Epidermal melanocyte (primary cell): ENCODE data around the gene C1QTNF3.
A peak's percentile ranks its signal among the peaks of the same experiment; 100 is the strongest.
"Not testable (repeated sequence)": the region's sequence is repeated elsewhere in the genome, so short reads cannot be mapped to it uniquely, and the experiment has no call there.

Source experiments
- DNase-seq: peaks from one replicate; pipeline ENCODE4 v3.0.0; 2011; ENCODE audit warnings: low spot score; ENCODE audit not compliant: insufficient read length

C1QTNF3 gene, protein sequence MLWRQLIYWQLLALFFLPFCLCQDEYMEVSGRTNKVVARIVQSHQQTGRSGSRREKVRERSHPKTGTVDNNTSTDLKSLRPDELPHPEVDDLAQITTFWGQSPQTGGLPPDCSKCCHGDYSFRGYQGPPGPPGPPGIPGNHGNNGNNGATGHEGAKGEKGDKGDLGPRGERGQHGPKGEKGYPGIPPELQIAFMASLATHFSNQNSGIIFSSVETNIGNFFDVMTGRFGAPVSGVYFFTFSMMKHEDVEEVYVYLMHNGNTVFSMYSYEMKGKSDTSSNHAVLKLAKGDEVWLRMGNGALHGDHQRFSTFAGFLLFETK

DNA sequence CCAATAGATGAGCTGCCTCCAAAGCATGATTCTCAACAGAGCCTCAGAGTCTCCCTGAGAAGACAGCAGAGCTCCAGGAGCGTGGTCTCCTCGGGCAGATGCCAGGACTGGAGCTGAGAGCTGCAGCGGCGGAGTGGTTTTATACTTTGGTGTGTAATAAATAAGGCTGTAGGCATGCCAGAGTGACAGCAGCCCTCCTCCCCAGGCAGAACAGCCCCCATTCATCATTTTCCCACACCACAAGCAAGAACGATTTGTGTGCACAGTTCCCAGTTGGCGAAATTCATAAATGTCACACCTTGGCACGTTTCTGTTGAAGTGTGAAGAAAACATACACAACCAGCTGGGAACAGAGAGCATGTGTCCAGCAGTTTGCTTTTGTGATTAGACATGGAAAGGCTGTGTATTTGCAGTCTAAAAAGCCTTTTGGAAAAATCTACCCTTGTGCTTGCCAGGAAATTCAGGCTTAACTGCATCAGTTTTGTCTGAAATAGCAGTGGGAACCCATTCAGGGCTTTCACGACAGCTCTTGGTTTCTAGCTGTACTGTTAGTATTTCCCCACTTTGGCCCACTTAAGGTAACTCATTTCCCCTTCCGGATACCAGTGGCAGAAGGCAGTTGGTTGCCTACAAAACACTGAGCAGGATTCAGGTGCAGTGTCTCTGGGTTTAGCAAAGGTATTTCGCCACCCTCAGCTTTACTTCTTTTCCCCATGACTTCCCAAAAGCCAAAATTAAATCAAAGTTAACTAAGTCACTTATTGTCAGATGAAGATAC lies at the start of gene C1QTNF3:
Gene C1QTNF3 (minus strand): TSS at position 115 of the 778 bp plus-strand sequence. CDS start 88 bp downstream, at position 27.
- no peak for DNase-seq

DNA sequence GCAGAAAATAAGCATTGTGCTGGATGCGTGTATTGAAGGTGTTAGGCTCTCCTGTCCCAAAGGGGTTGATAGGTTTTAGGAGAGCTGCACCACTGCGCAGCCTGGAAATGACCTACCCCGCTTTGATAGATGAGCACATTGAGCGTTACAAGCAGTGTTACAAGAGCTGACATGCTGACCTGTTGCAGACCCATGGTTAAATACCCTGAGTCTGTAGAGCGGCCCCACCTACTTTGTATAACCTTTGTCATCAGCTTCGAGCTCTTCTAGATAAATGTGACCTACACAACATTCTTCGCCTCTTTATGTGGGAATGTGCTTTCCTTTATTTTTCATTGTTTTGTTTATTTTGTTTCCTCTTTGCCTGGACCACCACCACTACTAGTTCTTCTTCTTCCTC lies 48.0 kb upstream of the C1QTNF3 start:
- not testable (repeated sequence) for DNase-seq

DNA sequence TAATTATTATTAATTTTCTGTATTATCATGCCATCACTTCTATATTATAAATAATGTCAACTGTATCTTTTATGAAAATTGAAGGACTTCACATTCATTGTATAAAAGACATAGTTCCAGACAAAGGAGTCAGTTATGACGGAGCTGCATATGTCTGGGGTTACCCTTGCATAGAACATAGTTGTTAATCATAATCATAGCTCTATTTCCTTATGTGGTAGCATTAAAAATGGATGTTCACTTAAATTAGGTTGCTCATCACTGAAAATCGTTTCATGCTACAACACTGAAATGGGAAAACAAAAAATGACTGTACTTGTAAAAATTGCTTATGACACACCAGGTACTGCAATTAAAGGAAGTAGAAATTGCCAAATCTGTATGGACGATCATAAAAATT lies 46.8 kb upstream of the C1QTNF3 start:
- DNase-seq = not testable (repeated sequence)

DNA sequence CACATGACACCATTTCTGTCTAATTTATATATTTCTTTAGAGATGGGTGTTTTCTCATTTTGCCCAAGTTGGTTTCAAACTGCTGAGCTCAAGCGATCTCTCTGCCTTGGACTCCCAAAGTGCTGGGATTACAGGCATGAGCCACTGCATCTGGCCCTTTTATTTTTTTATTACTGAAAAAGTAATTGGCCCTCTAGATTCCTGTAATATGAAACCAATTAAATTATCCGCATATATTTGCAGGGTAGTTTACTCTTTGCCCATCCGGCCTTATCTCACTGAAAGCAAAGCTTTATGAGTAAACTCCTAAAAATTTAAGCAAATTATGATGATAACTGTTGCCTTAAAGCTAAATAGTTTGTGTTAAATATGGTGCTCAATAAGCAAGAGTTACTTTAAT lies 44.7 kb upstream of the C1QTNF3 start:
- DNase-seq = not testable (repeated sequence)

DNA sequence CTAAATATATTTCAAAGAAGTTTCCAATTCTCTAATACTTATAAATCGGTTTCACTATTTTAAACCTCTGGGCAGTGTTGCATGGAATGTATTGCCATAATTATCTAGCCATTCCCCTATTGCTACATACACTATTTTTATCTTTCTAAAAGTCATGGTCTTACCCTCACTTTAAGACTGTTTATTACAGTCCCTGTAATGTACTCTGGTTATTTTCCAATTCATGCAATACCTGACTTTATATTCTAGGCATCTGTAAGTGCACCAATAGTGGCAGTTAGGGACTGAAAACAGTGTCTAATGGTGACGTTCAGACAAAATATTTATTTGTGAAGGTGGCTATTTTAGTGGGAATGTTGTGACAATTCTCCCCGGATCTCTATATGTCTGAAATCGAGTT lies 40.9 kb upstream of the C1QTNF3 start:
- DNase-seq = not testable (repeated sequence)

- DNase-seq = not testable (repeated sequence)
These were observed 36.5 kb upstream of the C1QTNF3 start for GRCh38 chr5:34079505-34079904.

- not testable (repeated sequence) for DNase-seq
These were observed 34.6 kb upstream of the C1QTNF3 start for GRCh38 chr5:34077636-34078035.

- not testable (repeated sequence) for DNase-seq
These were observed 33.8 kb upstream of the C1QTNF3 start for GRCh38 chr5:34076719-34077364.

DNA sequence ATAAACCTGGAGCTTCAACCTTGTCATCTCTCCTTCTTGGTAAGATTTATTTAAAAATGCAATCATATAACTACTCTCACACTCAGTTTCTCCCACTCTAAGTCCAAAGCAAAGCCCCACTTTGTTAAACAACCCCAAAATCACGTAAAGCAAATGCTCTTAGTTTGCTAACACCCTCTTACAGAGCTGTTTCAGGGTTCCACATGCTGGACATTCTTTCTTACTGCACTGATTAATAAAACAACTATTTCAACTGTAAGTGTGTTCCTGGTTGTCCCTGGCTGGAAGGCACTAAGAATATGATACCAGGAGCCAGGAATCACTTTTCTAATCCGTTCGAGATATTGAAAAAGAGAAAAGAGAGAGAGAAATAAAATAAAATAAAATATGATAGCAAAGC lies 31.5 kb upstream of the C1QTNF3 start:
- not testable (repeated sequence) for DNase-seq

- not testable (repeated sequence) for DNase-seq
These were observed 31.1 kb upstream of the C1QTNF3 start for GRCh38 chr5:34074071-34074470.

DNA sequence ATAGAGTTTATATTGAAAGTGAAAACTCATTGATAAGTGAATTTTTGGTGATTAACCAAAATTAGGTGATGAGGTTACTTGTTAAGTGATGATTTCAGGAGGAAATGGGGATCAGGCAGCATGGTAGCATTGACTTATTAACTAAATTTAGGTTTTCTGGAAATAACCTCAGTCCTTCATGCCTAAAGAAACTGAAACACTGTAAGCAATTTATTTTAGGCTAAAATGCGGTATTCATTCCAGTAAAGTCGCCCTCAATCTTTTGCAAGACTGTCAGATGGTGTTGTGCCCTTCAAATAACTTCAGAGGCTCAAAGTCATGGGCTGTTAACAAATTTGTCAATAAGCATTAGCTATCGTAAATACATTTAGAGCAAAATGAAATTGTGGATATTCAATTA lies 27.6 kb upstream of the C1QTNF3 start:
- DNase-seq = not testable (repeated sequence)

- no peak for DNase-seq
These were observed 21.6 kb upstream of the C1QTNF3 start for GRCh38 chr5:34064656-34065055.

DNA sequence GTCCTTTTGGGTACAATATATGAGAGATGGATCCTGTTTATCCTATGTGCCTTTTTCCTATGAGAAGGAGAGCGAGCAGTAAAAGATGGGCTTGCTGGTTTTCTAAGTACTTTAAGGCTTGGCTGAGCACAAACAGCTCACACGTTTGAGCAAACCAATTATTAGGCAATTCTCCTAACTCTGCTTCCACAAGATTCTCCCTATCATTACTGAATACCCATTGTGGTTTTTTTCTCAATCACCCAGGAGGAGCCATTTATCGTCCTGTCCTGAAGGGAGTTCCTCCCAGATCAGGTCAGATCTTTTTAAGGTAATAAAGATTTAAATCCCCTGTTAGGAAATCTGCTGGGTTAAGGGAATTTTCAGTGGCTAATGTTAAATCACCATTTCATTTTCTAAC lies 19.4 kb upstream of the C1QTNF3 start:
- DNase-seq = no peak

DNA sequence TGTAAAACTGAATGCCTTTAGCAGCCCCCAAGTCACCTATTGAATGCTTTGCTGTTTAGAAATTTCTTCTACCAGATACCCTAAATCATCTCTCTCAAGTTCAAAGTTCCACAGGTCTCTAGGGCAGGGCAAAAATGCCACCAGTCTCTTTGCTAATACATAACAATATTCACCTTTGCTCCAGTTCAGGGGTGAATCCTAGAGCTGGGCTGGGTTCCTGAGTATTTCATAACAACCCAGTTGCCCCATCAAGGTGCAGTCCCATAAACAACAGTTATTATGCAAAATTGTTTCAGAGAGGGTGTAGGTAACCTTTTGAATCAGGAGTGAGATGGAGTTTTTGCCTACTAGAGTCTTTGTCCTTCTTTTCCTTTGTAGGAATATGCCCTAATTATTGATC lies 19.0 kb upstream of the C1QTNF3 start:
- no peak for DNase-seq

DNA sequence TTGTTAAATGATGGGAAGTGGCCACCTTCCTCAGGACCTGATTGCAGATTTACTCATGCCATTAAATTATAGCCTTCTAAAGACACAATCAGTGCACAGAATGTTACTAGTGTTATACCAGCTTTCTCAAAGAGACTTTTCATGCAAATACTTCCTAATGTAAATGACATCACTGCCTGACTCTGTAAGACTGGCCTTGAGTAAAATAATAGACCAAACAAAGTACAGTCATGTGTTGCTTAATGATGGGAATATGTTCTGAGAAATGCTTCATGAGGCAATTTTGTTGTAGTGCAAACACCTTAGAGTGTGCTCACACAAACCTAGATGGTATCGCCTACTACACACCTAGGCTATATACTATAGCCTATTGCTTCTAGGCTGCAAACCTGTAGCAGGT lies 17.0 kb upstream of the C1QTNF3 start:
- DNase-seq = no peak

DNA sequence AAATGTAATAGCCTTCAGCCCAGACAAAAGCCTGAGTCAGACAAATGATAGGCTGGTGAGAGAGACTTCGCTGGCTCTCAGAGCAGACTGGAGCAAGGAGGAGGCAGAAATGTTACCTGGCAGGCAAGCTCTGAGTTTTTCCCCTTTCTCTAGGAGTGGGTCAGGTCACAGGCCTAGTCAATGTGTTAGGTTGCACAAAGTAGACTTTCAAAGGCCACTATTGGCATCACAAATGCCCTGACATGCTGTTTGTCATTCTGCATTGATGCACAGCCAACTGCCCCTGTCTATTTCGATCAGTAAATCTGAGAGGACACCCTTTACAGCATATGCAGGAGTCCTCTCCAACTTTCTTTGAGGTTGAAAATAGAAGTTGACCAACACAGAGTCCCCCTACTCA lies 15.5 kb upstream of the C1QTNF3 start:
- DNase-seq = no peak

DNA sequence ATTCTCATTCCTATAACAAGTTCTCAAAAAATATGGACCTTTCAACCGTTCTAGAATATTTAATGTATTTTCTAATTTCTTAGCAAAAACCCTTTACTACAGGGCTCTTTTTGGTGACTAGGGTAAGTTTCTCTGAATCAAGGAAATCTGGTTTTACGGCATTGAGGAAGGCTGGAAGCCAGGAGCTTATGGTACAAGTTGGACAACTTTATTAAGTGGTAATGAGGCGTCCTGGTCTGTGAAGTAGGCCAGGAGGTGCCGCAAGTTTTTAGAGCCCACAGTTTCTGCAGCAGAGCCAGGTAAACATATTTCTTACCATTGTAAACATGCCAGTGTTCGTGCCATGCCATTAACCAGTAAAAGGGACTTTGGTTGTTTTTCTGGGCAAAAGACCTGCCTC lies 14.6 kb upstream of the C1QTNF3 start:
- DNase-seq = no peak

DNA sequence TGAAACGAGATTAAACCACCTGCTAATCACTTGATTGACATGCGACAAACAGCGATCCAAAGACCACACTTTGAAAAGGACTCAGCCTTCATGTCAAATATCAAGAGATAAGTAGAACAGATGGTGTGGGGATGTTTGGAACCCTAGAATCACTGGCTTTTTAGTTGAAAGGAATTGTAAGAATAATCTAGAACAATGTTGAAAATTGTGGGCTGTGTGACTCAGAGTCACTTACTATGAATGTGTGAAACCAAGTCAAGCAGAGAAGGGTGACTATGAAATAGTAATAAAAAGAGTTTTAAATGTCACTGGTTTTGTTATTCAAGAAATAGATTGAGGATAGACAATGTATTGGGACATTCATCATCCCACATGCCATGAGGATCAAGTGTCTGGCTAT lies 14.1 kb upstream of the C1QTNF3 start:
- no peak for DNase-seq

- DNase-seq = no peak
These were observed 12.7 kb upstream of the C1QTNF3 start for GRCh38 chr5:34055667-34056066.

DNA sequence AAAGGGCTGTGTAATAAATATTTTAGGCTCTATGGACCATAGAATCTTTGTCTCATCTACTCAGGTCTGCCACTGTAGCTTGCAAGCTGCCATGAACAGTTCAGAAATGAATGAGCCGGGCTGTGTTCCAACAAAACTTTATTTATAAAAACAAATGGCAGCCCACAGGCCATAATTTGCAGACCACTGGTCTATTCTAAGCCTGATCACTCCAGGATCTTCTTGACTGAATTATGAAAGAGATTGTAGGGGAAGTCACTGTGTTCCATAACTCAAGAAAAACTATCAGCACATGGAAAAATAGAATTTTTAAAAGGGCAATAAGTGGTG lies 11.4 kb upstream of the C1QTNF3 start:
- DNase-seq = no peak

DNA sequence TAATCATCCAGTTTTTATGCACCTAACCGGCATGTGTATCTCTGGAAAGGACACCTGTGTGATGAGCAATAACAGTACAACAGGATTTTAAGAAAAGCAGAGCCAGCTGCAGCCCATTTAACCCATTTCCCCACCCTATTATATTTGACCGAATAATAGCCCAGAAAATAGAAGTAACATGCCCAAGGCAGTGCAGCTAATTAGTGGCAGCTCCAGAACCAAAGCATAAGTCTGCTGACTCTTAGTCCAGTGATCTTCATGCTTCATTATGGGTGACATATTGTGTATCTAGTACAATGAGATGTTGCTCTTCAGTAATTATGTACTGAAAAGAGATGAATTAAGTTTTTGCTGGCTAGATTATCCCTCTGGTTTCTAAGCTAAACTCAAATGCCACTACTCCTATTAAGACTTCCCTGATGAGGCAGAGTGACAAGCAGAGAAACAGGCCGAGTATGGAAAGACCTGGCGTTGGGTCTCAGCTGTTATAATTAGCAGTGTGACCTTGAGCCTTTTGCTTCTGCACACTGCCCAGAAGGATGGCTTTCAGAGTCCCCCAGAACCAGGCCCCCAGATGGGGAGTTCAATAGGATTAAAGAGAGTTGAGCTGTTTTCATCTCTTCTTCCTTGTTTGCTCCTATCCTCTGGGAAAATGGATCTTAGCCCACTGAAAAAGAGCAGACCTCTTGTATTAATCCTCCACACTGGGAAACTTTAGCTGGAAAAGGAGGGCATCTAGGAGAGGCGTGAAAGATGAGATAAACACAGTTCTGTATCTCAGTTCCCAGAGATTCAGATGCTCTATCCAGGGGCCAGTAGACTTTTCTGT lies 10.8 kb upstream of the C1QTNF3 start:
- peak; percentile 30 for DNase-seq
